Sigmoid colon (tissue), 4 donors: Measurements from ENCODE around the gene ZNF639.

ENCODE experiments used
- POLR2AphosphoS5 ChIP-seq, 4 donors: sonication (generic); formaldehyde crosslinking; IDR thresholded peaks; one replicate each; pipeline ENCODE4 v1.6.1; 2017; ENCODE audit warnings: antibody characterized with exemption in 4 of 4
- TF ChIP-seq, protein P1 (sequence below), 4 experiments: fragments of 450-650 bp in 3 of 4; fragments of 200-600 bp in 1 of 4; IDR thresholded peaks; one replicate each; pipeline ENCODE4 v1.5.1; 2016 to 2019; ENCODE audit warnings: antibody characterized with exemption in 4 of 4, mild to moderate bottlenecking in 3 of 4, moderate library complexity in 2 of 4

DNA sequence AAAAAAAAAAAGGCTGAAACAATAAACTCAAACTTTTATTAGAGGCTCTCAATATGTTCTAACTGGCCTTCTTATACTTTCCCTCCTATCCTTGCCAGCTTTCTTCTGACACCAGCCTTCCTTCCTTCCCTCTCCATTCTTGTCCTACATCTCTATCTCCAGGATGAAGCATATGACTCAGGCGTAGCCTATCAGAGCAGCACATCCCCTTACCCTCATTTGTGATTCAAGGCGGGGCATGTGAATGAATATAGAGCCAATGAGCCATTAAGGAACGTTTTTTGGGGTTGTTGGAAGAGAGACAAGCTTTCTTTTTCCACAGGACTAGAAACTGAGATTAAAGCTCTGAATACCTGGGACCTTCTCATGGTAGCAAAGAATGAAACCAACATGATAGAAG, 46.8 kb upstream of the ZNF639 start:
- TF ChIP-seq, protein P1, sequence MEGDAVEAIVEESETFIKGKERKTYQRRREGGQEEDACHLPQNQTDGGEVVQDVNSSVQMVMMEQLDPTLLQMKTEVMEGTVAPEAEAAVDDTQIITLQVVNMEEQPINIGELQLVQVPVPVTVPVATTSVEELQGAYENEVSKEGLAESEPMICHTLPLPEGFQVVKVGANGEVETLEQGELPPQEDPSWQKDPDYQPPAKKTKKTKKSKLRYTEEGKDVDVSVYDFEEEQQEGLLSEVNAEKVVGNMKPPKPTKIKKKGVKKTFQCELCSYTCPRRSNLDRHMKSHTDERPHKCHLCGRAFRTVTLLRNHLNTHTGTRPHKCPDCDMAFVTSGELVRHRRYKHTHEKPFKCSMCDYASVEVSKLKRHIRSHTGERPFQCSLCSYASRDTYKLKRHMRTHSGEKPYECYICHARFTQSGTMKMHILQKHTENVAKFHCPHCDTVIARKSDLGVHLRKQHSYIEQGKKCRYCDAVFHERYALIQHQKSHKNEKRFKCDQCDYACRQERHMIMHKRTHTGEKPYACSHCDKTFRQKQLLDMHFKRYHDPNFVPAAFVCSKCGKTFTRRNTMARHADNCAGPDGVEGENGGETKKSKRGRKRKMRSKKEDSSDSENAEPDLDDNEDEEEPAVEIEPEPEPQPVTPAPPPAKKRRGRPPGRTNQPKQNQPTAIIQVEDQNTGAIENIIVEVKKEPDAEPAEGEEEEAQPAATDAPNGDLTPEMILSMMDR (IDR thresholded peaks at IDR 0.05), result no peak
- no peak for TF ChIP-seq POLR2AphosphoS5 (IDR thresholded peaks at IDR 0.05)
